Measurements from ENCODE around the gene PRCP.

The PRCP gene

GRCh38 chr11:82831364-82831763, 68.9 kb downstream of the PRCP start:
- DNase-seq (ENCODE audit: extremely low read depth, insufficient read length), result no peak
- Histone ChIP-seq H3K4me3 (replicated peaks; ENCODE audit: low read depth, low read length) (no peak overlapping the region), H3K36me3 (ENCODE audit: control insufficient read depth, insufficient read depth, low read length) (no peaks in the 10 kb centered on the region), H3K27me3 (replicated peaks; ENCODE audit: control insufficient read depth, insufficient read depth, low read length) (no peaks in the 10 kb centered on the region)
- no peak for TF ChIP-seq CTCF (IDR thresholded peaks at IDR 0.05; ENCODE audit: insufficient read depth, low read length, poor library complexity, severe bottlenecking)

DNA sequence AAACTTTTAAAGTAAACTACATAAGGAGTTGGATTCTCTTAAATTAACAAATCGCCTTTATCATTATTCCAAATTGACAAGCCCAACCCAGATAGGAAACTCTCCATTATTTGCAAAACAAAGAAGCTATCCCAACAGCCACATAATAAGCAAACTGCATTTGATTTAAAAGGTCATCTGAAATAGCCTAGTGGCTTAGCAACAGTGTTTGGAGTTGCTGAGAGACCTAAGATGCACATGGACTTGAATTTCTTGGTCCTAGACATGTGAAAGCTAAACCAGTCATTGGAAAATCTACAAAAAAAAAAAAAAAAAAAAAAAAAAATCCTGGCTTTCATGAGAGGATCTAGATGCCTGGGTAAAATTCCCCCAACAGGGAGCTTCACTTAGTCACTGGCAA, 69.5 kb downstream of the PRCP start:
- no peak for DNase-seq (ENCODE audit: extremely low read depth, insufficient read length)
- no peaks in the 10 kb centered on the region for H3K36me3 ChIP-seq (ENCODE audit: control insufficient read depth, insufficient read depth, low read length)
- H3K4me3 ChIP-seq (replicated peaks; ENCODE audit: low read depth, low read length), result no peak overlapping the region
- H3K27me3 ChIP-seq (replicated peaks; ENCODE audit: control insufficient read depth, insufficient read depth, low read length), result no peaks in the 10 kb centered on the region
- no peak for TF ChIP-seq CTCF (IDR thresholded peaks at IDR 0.05; ENCODE audit: insufficient read depth, low read length, poor library complexity, severe bottlenecking)

DNA sequence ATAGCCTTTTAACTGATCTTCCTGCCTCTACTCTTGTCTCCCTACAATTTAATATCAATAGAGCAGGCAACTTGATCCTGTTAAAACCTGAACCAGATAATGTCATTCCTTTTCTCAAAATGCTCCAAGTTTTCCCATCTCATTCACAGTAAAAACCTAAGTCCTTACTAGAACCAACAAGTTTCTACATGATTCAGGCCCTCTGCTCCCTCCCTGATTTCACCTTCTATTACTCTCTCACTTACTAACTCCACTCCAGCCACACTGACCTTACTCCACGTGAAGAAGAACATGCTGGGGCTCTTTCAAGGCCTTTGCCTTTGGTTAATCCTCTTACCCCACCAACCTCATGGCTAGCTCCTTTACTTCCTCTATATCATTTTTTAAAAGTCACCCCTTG, 71.1 kb downstream of the PRCP start:
- Histone ChIP-seq H3K36me3 (ENCODE audit: control insufficient read depth, insufficient read depth, low read length) (no peaks in the 10 kb centered on the region), H3K4me3 (replicated peaks; ENCODE audit: low read depth, low read length) (no peak overlapping the region), H3K27me3 (replicated peaks; ENCODE audit: control insufficient read depth, insufficient read depth, low read length) (no peaks in the 10 kb centered on the region)
- DNase-seq (ENCODE audit: extremely low read depth, insufficient read length), result no peak
- no peak for TF ChIP-seq CTCF (IDR thresholded peaks at IDR 0.05; ENCODE audit: insufficient read depth, low read length, poor library complexity, severe bottlenecking)

- H3K4me3 ChIP-seq (replicated peaks; ENCODE audit: low read depth, low read length), result no peak overlapping the region
- TF ChIP-seq CTCF (IDR thresholded peaks at IDR 0.05; ENCODE audit: insufficient read depth, low read length, poor library complexity, severe bottlenecking), result no peak
- no peaks in the 10 kb centered on the region for H3K27me3 ChIP-seq (replicated peaks; ENCODE audit: control insufficient read depth, insufficient read depth, low read length)
- DNase-seq (ENCODE audit: extremely low read depth, insufficient read length), result no peak
- H3K36me3 ChIP-seq (ENCODE audit: control insufficient read depth, insufficient read depth, low read length), result no peaks in the 10 kb centered on the region
These were observed 71.8 kb downstream of the PRCP start for GRCh38 chr11:82828472-82828871.

GRCh38 chr11:82826526-82826925, 73.7 kb downstream of the PRCP start:
- Histone ChIP-seq H3K27me3 (replicated peaks; ENCODE audit: control insufficient read depth, insufficient read depth, low read length) (no peaks in the 10 kb centered on the region), H3K36me3 (ENCODE audit: control insufficient read depth, insufficient read depth, low read length) (no peaks in the 10 kb centered on the region), H3K4me3 (replicated peaks; ENCODE audit: low read depth, low read length) (no peak overlapping the region)
- no peak for TF ChIP-seq CTCF (IDR thresholded peaks at IDR 0.05; ENCODE audit: insufficient read depth, low read length, poor library complexity, severe bottlenecking)
- no peak for DNase-seq (ENCODE audit: extremely low read depth, insufficient read length)
